Activated CD8-positive, alpha-beta memory T cell treated with anti-CD3 and anti-CD28 coated beads, Interleukin-2, amount 50 U/mL, for 24 hours (primary cell): ENCODE measurements around the gene GNG2.

Source experiments
- DNase-seq: peaks from one replicate; pipeline ENCODE4 v3.0.0-alpha.2; 2020; ENCODE audit errors: extremely low read depth

Gene GNG2

DNA sequence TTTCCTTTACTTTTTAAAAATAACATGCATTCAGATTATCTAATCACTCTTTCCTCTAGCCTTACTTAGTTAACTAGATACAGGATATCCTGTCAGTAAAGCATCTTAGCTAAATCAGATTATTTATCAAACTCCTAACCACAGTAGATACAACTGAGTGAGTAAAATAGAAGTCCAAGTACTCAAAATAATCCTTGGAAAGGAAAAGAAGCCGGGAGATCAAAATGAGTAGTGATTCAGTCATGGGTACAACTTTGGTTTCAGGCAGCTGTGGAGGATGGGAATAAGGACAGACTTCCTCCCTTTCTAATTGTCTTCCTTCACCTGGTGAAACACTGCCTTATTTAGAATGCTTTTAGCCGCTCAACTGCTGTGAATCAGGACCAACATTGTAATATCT is 29.4 kb downstream of the GNG2 start:
- no peak for DNase-seq

DNA sequence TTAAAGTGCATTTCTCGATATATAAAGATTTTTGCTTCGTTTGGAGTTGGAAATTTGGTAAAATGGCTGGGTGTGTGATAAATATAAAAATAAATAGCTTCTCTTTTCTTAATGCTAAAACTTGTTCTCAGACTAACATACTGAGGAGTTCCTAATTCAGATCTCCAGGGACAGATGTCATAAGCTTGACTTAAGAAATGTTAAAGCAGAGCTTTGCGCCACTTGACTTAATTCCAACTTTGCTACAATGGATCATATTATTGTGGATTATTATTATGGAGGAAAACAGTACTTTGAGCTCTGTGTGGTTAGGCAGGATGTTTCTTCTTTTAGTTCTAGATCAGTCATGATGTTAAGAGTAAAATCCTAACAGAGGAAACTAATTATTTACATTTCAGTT is 33.8 kb downstream of the GNG2 start:
- no peak for DNase-seq

- DNase-seq = no peak
These were observed 35.0 kb downstream of the GNG2 start for GRCh38 chr14:51895375-51895774.

DNA sequence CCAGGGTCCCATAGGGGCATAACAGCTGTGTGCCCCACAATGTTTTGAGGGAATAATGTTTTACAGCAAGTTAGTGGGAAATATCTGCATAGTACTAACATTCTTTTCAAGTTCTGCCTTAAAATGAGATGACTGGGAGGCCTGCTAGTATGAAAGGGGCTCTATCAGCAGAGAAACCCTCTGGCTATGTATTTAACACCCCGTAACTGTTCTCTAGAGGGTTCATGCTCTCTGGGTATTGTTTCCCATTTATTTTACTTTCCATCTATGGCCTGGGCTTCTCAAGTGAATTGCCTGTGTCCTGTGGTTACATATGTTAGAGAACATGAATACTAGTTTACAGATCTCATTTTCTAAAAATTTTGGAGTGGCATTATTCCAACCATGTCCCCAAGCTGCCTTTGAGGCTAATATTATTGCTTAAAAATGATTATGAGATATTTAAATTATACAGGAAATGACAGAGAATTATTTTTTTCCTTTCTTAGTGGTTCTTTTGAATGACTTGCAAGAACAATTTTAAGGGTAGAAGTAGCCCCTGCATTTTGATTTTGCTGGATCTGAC is 37.5 kb downstream of the GNG2 start:
- no peak for DNase-seq

GRCh38 chr14:51901475-51902024 is 41.1 kb downstream of the GNG2 start:
- DNase-seq = no peak

- DNase-seq = peak; percentile 20
These were observed 45.3 kb downstream of the GNG2 start for GRCh38 chr14:51905656-51906121.

GRCh38 chr14:51908086-51908485 is 47.7 kb downstream of the GNG2 start:
- no peak for DNase-seq

GRCh38 chr14:51912112-51912786 is 51.8 kb downstream of the GNG2 start:
- DNase-seq = no peak

DNA sequence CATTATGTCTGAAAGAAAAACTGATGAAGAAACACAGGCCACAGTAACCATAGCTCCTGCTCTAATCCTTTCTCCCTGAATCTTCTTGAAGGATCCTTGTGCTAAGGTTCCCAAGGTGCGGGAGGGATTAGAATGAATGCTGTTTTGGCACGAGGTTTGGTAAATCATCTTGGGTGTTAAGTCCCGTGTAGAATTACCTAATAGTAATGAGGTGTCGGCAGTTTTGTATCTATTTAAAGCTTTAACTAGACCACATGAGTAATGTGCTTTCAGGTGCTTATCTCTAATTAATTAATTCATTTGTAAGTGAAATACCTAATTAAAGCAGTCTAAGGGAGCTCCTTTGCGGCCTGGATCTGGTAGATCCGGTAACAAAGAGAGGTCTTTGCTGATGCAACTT is 53.9 kb downstream of the GNG2 start:
- DNase-seq = no peak

DNA sequence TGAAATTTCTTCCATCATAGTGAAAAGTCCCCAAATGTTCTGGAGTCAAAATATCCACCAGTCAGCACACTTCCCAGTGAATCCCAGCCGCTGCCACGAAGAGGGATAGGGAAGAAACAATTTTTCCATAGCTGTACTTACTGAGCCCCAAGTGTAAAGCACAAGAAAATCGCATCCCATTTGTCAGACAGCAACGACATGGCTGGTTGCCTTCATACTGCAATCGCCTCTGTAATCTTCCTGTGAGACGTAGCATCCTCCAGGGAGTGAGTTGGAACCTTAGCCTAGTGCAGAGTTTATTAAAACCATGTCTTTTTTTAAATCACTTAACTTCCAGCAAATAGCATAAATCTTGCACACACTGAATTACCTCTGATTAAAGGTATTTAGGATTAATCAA is 56.8 kb downstream of the GNG2 start:
- DNase-seq = no peak

GRCh38 chr14:51921026-51921425 is 60.6 kb downstream of the GNG2 start:
- no peak for DNase-seq

GRCh38 chr14:51922624-51923023 is 62.2 kb downstream of the GNG2 start:
- DNase-seq = no peak

GRCh38 chr14:51924600-51924999 is 64.2 kb downstream of the GNG2 start:
- no peak for DNase-seq

DNA sequence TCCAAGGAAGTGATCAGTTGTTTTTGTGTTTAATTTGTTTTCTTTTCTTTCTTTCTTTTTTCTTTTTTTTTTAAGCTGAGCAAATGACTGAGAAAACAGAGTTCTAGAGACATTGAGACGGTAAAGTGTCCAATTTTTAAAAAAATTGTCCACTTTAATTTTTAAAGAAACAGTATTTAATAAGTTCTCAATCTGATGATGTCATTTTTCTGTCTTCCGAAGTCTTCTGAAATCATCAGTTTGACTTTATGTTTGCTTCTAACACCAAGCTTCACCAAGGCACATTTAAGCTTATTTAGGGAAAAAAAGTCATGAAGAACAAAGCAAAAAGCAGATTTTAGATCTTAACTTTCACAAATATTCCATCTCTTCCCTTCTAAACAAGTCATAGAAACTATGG is 65.6 kb downstream of the GNG2 start:
- DNase-seq = no peak

DNA sequence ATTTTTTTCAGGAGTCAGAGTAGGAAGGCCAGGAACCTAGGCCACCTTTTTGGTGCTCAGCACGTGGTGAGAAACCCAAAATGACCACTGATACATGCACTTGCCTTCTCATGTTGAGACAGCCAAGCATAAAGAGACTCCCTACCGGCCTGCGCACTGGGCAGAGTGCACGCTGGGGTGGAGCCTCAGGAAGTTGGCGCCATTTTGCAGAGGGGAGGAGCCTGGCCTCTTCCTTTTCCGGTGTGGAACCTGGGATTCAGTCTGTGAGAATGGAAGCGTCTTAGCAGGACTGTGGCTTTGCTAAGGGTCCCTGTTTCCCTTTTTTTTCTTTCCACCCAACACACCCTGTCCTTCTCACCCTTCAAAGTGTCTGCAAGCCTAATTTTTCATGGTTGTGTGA is 66.0 kb downstream of the GNG2 start:
- no peak for DNase-seq

GRCh38 chr14:51928568-51928967 is 68.2 kb downstream of the GNG2 start:
- DNase-seq = no peak

DNA sequence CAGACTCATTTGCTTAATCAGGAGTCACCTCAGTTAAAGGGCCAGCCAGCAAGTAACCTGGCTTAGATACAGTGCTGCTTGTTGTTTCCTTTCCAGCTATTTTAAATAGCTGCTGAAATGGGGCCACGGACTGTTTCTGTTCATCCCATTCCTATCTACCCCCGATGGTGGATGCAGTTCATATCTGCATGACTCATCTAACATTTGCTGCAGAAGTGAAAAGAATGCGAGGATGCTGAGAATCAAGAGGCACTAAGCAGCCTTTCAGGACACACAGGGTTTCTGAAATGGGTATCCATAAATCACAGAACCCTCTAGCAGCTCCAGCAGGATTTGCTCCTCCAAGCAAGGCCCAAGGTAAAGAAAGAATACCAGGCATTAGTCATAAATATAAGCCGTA is 68.8 kb downstream of the GNG2 start:
- no peak for DNase-seq

GRCh38 chr14:51929910-51930682 is 69.7 kb downstream of the GNG2 start:
- DNase-seq = no peak

DNA sequence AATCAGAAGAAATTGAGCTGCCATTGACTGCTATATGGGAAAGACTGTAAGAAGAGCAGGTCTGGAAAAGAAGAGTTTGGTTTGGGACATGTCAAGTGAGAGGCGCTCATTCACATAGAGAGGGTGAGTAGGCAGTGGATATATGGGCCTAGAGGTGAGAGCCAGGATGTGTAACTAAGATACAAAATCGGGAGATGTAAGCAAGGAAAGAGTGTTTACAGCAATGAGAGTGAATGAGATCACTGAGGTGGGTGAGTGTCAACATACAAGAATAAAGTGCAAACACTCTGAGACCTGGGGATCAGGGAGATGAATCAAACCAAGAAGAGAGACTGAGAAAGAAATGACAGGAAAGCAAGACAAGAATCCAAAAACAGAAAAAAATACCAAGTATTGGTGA is 70.9 kb downstream of the GNG2 start:
- no peak for DNase-seq

DNA sequence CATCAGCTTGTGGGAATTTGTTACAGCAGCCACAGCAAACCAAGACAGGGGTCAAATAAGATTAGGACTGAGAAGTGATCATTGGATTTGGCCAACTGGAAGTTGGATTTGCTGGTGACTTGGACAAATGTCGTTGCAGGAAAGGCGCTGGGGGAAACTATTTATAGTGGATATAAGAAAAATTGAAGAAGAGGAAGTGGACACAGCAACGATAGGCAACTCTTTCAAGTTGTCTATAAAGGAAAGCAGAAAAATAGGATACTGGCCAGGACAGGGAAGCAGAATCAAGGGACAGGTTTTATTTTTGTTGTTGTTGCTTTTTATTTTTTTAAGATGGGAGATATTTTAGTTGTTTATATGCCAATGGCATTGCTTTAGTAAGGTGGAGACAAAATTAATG is 72.8 kb downstream of the GNG2 start:
- no peak for DNase-seq

- DNase-seq = no peak
These were observed 77.7 kb downstream of the GNG2 start for GRCh38 chr14:51938137-51938536.

GRCh38 chr14:51938821-51939220 is 78.4 kb downstream of the GNG2 start:
- DNase-seq = no peak

GRCh38 chr14:51939226-51939625 is 78.8 kb downstream of the GNG2 start:
- DNase-seq = no peak
